Measurements from ENCODE around the gene ANKS1A.
"Not testable (repeated sequence)": the region's sequence is repeated elsewhere in the genome, so short reads cannot be mapped to it uniquely, and the experiment has no call there.

ANKS1A gene

DNA sequence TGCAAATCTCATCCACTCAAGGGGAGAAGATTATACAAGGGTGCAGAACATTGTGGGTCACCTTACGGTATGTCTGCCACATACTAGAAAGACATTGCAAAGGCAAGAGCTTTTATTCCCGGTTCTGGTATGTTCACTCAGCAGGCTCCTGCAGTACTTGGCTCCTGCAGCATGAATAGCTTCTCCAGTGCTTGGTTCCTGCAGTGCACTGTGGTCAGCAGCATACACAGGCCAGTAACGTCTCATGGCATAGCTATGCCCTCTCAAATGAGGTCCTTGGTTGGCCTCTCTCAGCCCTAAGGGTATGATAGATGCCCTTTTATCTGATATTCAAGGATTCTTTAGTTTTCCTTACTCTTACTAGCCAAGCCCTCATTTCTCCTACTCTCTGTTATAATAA, 239.4 kb downstream of the ANKS1A start:
- DNase-seq, result no peak

DNA sequence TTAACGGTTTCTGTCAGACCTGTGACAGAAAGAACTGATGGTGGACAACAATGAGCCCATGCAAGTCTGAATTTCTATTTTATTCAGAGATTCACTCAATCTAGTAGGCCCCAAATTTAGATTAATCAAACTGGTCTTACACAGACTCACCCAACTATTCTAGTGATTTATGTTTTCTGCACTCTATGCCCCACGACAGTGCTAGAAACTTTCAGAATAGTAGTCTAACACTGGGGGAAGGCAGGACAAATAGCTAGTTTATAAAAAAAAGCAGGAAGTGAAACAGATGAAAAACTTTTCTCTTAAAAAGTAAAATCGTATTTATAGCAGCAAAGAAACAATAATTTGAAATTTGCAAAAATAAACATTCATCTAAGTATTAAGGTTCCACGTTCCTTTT, 247.1 kb downstream of the ANKS1A start:
- DNase-seq, result no peak

DNA sequence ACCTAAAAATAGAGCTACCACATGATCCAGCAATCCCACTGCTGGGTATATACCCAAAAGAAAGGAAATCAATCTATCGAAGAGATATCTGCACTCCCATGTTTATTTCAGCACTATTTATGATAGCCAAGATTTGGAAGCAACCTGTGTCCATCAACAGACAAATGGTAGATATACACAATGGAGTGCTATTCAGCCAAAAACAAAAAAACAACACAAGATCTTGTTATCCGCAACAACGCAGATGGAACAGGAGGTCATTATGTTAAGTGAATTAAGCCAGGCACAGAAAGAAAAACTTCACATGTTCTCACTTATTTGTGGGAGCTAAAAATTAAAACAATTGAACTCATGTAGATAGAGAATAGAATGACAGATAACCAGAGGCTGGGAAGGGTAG, 249.1 kb downstream of the ANKS1A start:
- DNase-seq, result not testable (repeated sequence)

DNA sequence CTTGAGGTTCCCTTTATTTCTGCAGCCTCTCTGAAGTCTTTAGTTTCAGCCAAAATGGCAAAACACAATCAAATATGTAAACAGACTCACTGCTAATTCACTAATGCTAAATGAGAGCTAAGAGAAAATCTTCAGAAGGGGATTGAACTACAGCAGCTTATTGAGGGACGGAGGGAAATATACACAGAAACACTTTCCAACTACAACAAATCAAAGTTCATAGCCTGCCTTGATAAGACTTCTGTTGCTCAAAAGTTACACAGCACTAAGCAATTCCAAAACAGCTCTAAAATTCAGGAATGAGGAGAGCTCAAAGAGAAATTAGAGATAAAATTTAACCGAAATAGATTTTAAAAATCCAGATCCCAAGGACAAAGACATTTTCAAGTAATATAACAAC, 250.4 kb downstream of the ANKS1A start:
- DNase-seq, result no peak

DNA sequence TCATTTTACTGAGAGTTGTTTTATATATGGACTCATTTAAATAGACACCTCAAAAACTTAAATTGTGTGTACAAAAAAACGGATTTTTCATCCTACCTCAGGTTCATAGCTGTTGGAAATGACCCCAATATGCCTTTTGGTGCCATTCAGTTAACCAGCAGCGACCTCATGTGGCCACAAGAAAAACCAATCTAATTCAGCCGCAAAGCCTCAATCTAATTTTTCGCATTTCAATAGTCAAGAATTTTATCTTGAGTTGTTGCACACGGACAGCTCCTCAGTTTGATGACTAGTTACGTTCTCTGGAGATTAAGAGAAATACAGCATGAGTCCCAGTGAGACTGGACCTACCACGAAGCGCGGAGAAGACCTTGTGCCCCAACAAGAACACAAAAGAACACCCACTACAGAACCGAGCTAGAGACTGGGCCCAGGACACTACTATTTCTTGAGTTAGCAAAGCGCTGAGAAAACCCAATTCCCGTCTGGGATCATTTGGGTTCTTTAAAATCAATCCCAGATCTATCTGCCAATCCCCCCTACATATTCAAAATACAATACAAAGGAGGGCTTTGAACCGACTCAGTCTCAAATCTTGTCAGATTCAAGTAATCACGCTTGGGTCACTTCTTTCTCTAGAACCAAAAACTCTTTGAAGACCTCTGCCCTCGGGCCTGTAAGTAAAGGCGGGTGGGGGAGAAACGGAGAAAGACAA, 251.0 kb downstream of the ANKS1A start:
- DNase-seq, result peak; percentile 31

DNA sequence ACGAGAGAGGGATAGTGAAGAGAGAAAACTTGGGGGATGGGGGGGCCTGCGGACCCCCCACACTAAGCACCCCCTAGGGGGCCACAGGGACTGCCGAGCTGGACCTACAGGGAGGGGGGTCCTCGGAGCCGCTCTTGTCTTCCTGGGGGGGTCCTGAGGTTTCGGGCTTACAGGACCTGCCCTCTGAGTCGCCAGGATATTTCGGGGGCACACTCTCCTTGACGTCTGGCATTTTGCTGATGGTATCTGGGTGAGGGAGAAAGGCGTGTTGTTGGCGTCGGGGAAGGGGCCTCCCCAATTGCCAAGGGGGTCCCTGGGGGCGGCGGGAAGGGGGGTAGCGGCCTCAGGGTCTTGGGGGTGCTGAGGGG, 251.6 kb downstream of the ANKS1A start:
- DNase-seq, result no peak
